K562 (cell line): ENCODE data around the gene BRICD5. TPM values are rescaled to one million over a fixed set of nuclear protein-coding genes. Genes with fewer than 3 reads are reported as not detected.

Experiments used
- AFF4 ChIP-seq: sonication (generic); formaldehyde crosslinking; IDR thresholded peaks from 2 replicates; pipeline ENCODE4 v1.8.0; 2023; ENCODE audit warnings: mild to moderate bottlenecking, missing genetic modification reagents
- HDAC1 ChIP-seq, 2 experiments: fragments of 450-650 bp; IDR thresholded peaks; 2 replicates each; pipeline ENCODE4 v1.6.1; 2016 to 2017; ENCODE audit warnings: inconsistent platforms in 1 of 2, mild to moderate bottlenecking in 1 of 2, moderate library complexity in 1 of 2
- HDAC8 ChIP-seq: fragments of 450-650 bp; IDR thresholded peaks from 2 replicates; pipeline ENCODE4 v1.6.1; 2016; ENCODE audit warnings: mild to moderate bottlenecking, missing genetic modification characterization, moderate library complexity, missing compliant biosample characterization
- IRF9 ChIP-seq: fragments of 450-650 bp; IDR thresholded peaks from 2 replicates; pipeline ENCODE4 v1.6.1; 2016; ENCODE audit warnings: missing biosample characterization, missing genetic modification characterization
- KDM1A ChIP-seq, 2 experiments: fragments of 450-650 bp; IDR thresholded peaks; 2 replicates each; pipeline ENCODE4 v1.6.1; 2016; ENCODE audit warnings: mild to moderate bottlenecking in 2 of 2
- MAZ ChIP-seq, 2 experiments: fragments of 450-650 bp in 1 of 2; sonication (generic) in 1 of 2; formaldehyde crosslinking; IDR thresholded peaks in 1 of 2; conservative IDR thresholded peaks in 1 of 2; 2 replicates each; pipeline versions ENCODE4 v1.4.0 to v1.5.0; 2020; ENCODE audit warnings: mild to moderate bottlenecking in 1 of 2, missing genetic modification reagents in 1 of 2
- MTA2 ChIP-seq: fragments of 450-650 bp; IDR thresholded peaks from 2 replicates; pipeline ENCODE4 v1.6.1; 2016; ENCODE audit warnings: low read depth
- MYC ChIP-seq, 2 experiments: fragments of 250-450 bp in 1 of 2; sonication (Bioruptor Pico) in 1 of 2; IDR thresholded peaks; 2 replicates each; pipeline versions ENCODE4 v1.5.1 to v1.6.1; 2012 to 2021; ENCODE audit warnings: low read depth in 2 of 2, borderline replicate concordance in 1 of 2, improper control_type of control experiment in 1 of 2, low read length in 1 of 2, mild to moderate bottlenecking in 1 of 2, moderate library complexity in 1 of 2
- PPARD ChIP-seq: fragments of 250-450 bp; sonication (Bioruptor Pico); IDR thresholded peaks from 2 replicates; pipeline ENCODE4 v1.8.0; 2022; ENCODE audit warnings: inconsistent platforms, mild to moderate bottlenecking, moderate library complexity
- SIN3B ChIP-seq: fragments of 450-650 bp; IDR thresholded peaks from 2 replicates; pipeline ENCODE4 v1.6.1; 2017; ENCODE audit warnings: low read depth, mild to moderate bottlenecking, moderate library complexity
- ZBTB34 ChIP-seq: fragments of 250-450 bp; sonication (Bioruptor Pico); IDR thresholded peaks from 2 replicates; pipeline ENCODE4 v1.8.0; 2021; ENCODE audit warnings: mild to moderate bottlenecking, moderate library complexity
- ZBTB7A ChIP-seq: IDR thresholded peaks from 2 replicates; pipeline ENCODE4 v1.6.1; 2011; ENCODE audit warnings: low read depth, mild to moderate bottlenecking, low read length, moderate library complexity, borderline replicate concordance; ENCODE audit not compliant: control insufficient read depth
- ZFP1 ChIP-seq: fragments of 450-650 bp; formaldehyde crosslinking; IDR thresholded peaks from 2 replicates; pipeline ENCODE4 v1.4.0; 2020; ENCODE audit warnings: mild to moderate bottlenecking, mixed read lengths
- ZNF274 ChIP-seq: IDR thresholded peaks from 2 replicates; pipeline ENCODE4 v1.6.1; 2011; ENCODE audit warnings: low read depth, mild to moderate bottlenecking, low read length, moderate library complexity, borderline replicate concordance
- ZNF324 ChIP-seq: fragments of 250-450 bp; sonication (Bioruptor Pico); IDR thresholded peaks from 2 replicates; pipeline ENCODE4 v1.4.0; 2020; ENCODE audit warnings: mild to moderate bottlenecking
- ZNF583 ChIP-seq: fragments of 250-450 bp; sonication (Bioruptor Pico); IDR thresholded peaks from 2 replicates; pipeline ENCODE4 v1.4.0; 2020
- ZNF609 ChIP-seq: sonication (generic); formaldehyde crosslinking; IDR thresholded peaks from 2 replicates; pipeline ENCODE4 v1.8.1; 2023; ENCODE audit warnings: missing genetic modification reagents, mild to moderate bottlenecking, borderline replicate concordance
- polyA plus RNA-seq, 8 experiments: library from polyadenylated mRNA; depleted of rRNA in 4 of 8; stranded (reverse) in 5 of 8; unstranded in 3 of 8; fragments of >200 nt; fragmentation: Nextera tagmentation in 2 of 8; fragmentation: Illumina TruSeq in 1 of 8; extraction: Ambion mirVana in 2 of 8; extraction: Trizol in 1 of 8; gene quantifications; 2 replicates each; pipeline versions ENCODE4 v1.2.1 to v1.2.3, GENCODE V29; 2011 to 2014; ENCODE audit warnings: inconsistent platforms in 1 of 8, missing spikeins in 1 of 8
- total RNA-seq, 7 experiments: library from RNA; depleted of rRNA in 6 of 7; stranded (reverse); fragments of >200 nt in 6 of 7; fragmentation: Illumina TruSeq in 2 of 7; extraction: Trizol in 2 of 7; gene quantifications; 2 replicates each; pipeline versions ENCODE4 v1.2.1 to v1.2.3, GENCODE V29; 2011 to 2021; ENCODE audit warnings: low replicate concordance in 1 of 7

The BRICD5 gene
- total and polyA plus RNA-seq, 9 of the 15 experiments (the other 6 are each of a cell fraction or from before 2014, with no cell fraction given) = 0.24 to 15.1 (median 2.4) TPM; not detected in 1

- TF ChIP-seq MYC (IDR thresholded peaks at IDR 0.05; ENCODE audit: low read depth, low read length) (no peak), MYC (CRISPR knock-in tag; IDR thresholded peaks at IDR 0.05; ENCODE audit: borderline replicate concordance, low read depth) (peak; percentile 90; the same call in 1 of the 2 replicates), PPARD (CRISPR knock-in tag) (no peak), ZBTB7A (no peak), ZNF324 (CRISPR knock-in tag) (no peak), ZNF609 (no peak), SIN3B (no peak), ZBTB34 (no peak), HDAC1 (IDR thresholded peaks at IDR 0.05) (no peak; a peak in 1 of 4 replicates), HDAC8 (tag) (0 out of 2 replicates have a peak, but pooled peaks have one; percentile 14), ZNF274 (no peak), MAZ (CRISPR knock-in tag; conservative IDR thresholded peaks at IDR 0.05 in 1 of 2, IDR thresholded peaks at IDR 0.05 in 1 of 2) (no peak), IRF9 (no peak), ZFP1 (CRISPR knock-in tag) (0 out of 2 replicates have a peak, but pooled peaks have one; percentile 8), MTA2 (peak; percentile 32; the same call in 1 of the 2 replicates), AFF4 (no peak; the same call in 1 of the 2 replicates), ZNF583 (CRISPR knock-in tag) (no peak), KDM1A (IDR thresholded peaks at IDR 0.05) (peak in 1 of 2 experiments; percentile 34; a peak in 1 of 4 replicates)
These were observed 4.7 kb downstream of the BRICD5 start (continued) for GRCh38 chr16:2205967-2206313.
